Activated CD8-positive, alpha-beta memory T cell treated with anti-CD3 and anti-CD28 coated beads, Interleukin-2, amount 50 U/mL, for 24 hours (primary cell): ENCODE results near the gene CCDC85C.

Experiments used
- DNase-seq: peaks from one replicate; pipeline ENCODE4 v3.0.0-alpha.2; 2020; ENCODE audit errors: extremely low read depth

The CCDC85C gene

DNA sequence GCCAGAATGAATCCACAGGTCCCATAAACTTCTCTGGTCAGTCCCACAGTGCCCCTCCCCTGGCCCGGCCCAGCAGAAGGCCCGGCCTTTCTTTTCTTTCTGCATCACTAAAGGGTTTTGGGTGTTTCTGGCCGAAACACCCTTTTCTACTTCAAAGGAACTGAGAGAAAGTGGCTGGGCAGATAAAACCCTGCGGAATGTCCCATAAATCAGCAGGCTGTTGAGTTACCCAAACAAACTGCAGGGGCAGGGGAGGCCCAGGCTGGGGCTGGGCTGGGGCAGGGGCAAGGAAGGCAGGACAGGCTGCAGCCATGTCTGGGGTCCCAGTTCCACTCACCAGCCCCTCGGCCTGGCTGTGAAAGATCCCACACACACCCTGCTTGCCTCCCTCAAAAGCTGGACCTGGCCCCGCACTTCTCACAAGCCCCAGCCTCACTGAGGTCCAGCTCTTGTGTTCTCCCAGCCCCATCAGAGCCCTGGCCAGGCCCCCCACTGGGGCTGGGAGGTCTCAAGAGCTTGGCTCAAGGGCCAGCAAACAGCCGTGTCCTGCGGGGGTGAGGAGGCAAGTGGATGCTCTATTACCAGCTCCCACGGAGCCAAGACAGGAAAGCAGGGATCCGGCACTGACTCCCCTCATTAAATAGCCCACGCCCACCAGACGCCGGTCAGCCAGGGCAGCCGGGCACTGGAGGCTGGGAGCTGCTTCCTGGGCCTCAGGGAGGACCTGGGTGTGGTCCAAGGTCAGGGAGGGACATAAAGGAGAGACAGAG is 80.9 kb downstream of the CCDC85C start:
- no peak for DNase-seq

DNA sequence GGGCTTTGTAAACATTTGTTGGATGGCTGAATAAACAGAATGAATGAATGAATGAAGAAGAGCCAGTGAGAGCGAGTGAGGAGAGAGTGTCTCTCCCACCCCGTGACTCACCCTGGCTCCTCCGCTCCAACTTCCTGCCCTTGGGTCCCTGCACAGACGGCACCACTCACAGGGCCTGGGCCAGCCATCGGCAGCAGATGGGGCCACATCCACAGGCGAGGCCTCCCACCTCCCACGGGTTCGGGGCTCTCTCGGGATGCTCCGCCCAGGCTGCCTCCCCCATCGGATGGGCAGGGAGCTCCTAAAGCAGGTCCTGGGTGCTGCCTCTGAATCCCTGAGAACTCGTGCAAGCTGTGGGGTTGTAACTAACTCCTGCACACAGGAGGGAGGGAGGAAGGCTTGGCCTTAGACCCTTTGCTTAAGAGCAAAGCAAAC is 81.5 kb downstream of the CCDC85C start:
- no peak for DNase-seq

DNA sequence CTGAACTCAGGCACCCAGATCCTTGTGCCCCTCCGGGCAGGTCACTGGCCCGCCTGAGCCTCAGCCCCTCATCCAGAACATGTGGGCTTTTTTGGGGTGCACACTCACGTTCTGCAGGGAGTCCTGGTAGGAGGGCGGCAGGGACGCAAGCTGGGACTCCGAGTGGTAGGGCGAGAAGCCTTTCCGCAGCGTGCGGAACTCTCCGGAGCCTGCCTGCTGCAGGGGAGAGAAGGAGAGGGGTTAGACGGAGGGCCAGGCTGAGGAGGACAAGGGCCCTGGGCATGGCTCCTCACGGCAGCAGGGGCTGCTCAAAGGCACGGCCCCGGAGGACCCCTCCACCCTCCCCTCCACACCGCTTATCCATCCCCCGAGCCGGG is 82.0 kb downstream of the CCDC85C start:
- DNase-seq = no peak

DNA sequence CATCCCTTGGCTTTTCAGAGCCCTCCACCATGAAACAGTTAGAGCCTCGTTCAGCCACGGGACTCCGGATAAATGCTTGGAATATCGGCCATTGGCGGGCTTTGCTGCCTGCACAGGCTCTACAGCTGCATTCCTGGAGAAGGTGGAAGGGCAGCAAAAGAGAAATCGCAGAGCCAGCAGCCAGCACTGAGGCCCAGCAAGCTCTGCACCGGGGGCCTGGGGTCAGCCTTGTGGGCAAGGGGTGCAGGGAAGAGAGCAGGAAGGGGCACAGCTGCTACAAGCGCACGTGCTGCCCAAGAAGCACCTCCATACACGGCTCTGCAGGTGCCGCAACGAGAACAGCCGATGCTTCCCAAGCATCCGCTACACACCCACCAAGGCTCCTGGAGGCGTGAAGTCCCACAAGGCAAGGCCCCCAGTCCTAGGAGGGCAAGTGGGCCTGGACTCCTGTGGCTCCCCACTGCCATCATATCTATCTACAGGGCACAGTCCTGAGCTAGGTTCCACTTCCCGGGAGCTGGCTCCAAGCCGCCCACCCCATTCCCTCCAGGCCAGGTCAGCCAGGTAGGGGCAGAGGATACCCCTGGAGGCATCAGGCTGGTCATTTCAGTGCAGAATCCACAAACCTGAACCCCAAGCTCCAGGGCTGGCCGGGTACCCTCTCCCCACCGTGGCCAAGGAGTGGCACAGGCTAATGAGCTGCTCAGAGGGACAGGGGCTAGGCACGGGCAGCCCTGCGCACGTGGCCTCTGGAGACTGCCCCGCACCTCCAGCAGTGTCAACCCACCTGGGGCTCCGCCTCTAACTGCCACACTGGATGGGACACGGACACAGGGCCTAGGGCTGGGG is 82.6 kb downstream of the CCDC85C start:
- no peak for DNase-seq

DNA sequence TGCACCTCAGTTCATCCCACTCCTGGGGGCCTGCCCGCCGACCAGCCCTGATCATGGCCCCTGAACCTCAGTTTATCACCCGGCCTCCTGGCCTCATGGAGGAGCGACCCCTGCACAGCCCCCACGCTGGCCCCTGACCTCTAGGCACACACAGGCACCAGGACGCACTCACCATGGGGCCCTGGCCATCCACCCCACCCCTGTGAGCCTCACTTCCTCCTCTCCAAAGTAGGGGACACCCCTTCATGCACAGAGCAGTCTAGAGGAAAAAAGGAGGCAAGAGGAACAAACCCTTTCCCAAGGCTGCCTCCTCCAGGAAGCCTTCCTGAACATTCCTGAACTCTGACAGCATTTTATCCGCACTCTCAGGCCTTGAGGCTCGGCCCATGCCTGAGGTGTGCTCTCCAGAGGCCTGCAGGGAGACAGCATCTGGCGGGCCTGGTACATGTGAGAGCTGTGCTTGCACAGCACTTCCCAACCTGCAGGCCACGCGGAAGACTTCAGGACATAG is 83.4 kb downstream of the CCDC85C start:
- DNase-seq = no peak

DNA sequence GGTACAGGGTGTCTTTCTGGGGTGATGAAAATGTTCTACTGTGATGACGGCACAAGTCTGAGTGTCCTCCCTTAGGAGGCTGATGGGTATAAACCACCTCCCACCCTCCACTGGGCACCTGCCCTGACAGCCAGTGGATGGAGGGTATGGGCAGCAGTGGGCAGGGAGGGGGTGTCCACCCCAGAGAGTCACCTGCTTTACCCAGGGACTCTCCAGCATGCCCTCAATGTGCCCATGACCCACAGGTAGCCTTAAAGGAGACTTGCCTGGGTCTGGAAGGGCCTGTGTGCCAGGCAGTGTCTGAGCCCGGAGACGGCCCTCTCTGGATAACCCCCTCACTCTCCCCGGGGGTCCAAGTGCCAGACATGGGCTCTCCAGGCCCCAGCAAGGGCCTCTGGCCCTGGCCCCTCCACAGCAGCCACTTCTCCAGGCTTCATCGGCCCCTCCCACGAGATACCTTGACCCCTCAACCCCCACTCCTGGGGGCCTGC is 84.0 kb downstream of the CCDC85C start:
- DNase-seq = no peak

DNA sequence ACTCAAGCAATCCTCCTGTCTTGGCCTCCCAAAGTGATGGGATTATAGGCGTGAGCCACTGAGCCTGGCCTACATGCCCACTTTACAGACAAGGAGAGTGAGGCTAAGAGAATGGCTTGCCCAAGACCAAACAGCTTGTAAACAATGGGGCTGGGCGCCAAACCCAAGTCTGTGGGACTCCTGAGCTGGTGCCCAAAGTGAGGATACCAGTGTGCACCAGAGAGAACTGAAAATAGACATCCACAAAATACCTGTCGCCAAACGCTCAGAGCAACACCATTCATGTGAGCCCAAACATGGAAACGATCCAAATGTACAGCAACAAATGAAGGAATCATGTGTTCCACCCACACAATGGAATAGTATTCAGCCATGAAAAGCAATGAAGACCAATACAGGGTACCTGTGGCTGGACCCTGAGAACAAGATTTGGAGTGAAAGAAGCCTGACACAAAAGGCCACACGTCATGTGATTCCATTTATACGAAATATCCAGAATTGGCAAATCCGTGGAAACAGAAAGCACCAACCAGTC is 84.6 kb downstream of the CCDC85C start:
- no peak for DNase-seq

DNA sequence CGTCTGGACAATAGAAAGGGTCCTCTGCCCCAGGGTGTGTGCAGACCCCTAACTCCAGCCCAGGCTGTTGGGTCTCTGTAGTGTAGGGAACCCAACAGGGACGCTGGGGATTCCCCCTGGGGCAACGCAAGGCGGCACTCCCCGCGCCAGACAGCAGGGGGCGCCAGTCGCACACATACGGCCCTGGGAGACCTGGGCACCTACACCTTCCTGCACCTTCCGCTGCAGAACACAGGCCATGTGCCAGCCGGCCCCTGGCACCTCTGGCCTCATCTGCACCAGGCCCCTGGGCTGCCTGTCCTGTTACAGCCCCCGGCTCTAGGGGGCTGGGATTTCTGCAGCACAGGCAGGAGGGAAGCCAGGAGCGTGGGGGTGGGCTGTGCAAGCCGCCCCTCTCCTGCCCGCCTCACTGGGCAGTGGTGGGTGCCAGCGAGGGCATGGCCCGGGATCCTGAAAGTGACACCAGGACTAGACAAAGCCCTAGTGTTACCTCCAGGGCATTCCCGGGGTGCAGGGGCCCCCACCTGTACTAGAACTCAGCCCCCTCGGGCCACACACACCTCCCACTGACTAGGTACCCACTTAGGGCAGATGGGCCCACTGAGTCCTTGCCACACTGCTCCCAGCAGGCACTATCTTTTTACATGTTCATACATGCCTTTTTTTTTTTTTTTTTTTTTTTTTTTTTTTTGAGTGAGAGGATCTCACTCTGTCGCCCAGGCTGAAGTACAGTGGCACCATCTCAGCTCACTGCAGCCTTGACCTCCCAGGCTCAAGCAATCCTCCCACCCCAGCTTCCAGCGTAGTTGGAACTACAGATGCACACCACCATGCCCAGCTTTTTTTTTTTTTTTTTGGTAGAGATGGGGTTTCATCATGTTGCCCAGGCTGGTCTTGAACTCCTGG is 85.3 kb downstream of the CCDC85C start:
- peak; percentile 49 for DNase-seq

DNA sequence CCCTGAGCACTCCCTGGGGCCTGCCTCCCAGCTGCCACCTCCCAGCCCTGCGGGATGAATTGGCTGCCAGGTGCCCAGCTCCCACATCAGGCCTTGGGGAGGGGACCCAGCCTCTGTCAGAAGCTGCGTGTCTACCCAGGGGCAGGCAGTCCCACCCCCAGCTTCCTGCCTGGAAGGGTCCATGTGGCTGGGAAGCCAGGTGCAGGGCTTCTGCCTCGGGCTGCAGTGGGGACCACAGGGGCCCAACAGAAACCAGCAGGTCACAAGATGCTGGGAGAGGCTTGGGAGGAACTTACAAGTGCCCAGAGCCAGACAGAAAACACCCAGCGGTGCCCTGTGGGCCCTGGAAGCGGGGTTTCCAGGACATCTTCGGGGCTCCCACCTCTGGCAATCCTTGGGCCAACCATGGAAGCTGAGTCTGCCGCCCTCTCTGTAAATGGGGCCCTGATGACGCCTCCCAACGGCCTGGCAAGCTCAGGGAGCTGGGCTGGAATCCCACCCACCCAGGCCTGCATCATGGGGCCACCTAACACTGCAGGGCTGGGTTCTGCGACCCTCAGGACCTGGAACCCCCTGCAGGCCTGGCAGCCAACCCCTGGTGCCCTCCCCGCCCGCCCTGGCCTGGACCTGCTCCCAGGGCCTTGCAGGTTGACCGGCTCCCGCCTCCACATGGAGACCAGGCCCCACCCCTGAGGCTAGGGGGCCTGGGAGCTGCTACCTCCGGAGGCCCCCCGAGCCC is 86.2 kb downstream of the CCDC85C start:
- DNase-seq = no peak

DNA sequence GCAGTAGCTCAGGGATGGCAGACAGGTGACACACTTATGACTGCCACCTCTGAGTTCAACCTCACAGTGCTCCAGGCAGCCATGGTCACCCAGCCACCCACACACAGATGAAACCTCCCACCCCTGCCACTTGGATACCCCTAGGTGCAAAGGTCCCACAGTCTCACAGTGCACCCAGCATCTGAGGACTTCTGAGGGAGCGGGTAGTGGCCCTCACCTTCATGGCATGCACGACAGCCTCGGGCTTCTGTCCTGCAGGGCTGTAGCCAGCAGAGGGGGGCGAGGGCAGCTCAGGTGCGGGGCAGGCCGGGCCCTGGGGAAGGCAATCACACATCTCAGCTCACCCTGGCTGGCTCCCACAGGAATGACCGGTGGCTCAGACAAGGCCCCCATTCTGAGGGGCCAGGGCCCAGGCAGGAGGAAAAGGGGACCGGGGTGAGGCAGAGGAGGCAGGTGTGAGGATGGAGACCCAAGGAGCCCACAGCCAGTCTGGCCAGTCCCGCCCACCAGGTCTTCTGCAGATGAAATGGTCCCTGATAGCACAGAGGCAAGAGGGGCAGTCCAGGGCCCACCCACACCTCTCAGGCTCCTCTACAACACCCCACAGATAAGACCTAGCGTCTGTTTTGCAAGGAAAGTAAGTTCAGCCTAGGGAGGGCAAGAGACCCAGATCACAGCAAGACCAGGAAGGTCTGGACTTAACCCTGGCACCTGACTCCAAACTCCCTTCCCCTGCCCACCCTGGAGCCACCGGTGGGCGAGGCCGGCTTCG is 87.0 kb downstream of the CCDC85C start:
- no peak for DNase-seq

DNA sequence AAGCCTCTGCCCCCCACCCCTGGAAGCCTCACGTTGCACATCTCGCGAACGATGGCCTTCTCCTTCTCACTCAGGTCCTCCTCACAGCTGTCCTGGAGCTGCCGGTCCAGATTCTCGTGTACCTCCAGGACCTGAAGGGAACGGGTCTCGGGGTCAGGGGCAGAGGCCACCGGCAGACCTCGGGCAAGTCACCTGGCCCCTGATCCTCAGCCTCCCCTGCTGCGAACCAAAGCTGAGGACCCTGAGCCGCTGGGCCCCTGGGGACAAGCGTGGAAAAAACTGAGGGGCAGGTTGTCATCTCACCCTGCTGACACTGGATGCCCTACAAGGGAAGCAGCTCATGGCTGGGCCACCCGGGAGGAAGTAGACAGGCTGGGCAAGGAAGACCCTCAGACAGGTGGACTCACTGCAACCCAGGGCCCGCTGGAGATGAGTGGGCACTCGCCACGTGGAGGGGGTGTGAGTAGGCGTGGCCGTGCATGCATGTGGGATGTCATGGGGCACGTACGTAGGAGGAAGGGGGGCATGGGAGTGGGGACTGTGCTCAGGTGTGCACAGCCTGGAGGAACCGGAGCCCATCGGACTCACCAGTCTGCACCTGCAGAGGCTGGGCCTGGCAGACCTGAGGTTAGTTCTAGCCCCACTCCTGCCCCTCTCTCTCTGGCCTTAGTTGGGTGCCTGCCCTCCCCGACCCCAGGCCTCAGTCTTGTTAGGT is 87.7 kb downstream of the CCDC85C start:
- no peak for DNase-seq

DNA sequence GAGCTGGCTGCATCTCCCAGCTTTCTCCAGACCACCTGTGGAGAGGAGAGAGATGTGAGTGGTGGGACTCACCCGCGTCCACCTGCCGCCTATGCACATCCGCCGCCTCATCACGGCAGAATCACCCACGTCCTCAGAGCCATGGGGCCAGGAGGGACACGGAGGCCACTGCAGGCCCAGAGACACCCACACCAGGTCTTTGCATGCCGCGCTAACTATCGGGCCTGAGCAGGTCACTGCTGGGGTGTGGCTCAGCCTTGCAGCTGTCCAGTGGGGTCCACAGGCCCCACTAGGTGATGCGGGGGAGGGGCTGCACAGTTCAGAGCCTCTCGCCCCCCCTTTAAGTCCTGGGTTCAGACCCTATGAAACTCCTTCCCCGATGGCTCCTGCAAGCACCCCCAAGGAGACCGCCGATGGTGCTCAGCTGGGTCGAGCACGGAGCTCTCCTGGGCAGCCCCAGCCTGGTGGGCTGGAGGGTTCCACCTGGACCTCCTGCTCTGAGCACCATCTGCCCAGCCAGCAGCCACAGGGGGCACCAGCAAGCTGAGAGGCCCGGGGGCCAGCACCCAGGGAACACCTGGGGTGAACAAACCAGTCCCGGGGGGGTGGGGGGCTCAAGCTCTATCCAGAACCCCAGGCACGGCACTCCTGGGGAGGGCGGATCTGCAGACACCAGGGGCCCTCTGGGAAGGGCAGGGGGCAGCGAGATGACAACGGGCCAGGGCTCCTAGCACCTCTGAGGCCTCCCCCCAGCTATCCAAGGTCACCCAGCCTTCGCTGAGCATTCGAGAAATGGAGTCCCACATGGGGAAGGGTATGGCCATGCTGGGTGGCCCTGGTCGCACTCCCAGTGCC is 88.5 kb downstream of the CCDC85C start:
- DNase-seq = no peak

DNA sequence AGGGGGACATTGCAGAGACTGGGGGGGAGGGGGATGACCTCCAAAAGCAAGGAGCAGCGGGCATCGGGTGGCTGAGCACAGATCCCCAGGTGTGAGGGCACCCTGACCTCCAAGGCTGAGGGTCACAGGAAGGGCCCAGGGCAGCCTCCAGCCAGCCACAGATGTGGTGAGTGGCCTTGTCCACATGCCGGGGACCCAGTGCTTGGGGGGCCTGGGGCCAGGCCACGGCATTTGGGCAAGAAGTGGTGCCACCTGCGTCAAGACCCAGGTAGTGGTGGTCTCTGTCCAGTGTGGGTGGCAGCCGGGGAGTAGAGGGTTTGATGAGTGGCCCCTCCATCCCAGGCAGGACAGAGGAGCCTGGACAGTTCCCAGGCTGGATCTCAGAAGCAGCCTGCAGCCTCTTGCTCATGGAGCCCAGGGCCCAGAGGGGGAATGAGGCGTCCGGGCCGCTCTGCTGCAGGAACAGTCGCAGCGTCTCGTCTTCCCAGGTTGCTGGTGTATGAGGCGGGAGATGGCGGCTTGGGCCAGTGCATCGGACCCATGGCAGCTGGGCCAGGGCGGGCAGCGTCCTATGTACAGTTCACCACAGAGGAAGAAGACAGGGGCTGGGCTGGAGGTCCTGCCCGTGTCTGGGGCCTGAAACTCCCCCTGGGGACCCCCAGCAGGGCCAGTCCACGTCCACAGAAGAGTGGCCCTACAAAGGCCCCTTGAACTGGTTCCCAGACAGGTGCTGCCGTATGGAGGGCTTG is 89.3 kb downstream of the CCDC85C start:
- DNase-seq = no peak

DNA sequence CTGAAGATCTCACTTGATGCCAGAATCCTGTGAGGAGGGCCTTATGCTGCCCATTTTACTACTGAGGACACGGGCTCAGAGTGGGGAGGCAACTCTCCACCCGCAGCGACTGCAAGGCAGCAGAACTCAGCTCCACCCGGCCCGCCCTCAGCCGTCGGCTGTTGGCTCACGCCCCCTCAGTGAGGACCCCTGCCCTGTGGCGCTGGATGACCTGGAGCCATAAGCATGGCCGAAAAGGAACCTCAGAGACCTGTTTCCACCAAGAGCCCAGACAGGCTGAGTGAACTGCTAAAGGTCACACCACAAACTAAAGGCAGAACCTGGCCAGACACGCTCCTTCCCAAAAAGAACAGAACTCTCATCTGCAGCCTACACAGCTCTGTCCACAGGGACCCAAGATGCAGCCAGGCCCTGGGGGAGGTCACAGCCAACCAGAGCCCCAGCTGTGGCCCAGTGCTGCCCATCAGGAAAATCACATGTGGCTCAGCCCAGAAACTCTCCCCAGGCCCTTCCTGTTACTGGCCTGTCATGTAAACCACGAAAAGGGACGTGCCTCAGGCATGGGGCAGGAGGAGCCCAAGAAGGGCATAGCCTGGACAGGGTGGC is 90.0 kb downstream of the CCDC85C start:
- DNase-seq = no peak

DNA sequence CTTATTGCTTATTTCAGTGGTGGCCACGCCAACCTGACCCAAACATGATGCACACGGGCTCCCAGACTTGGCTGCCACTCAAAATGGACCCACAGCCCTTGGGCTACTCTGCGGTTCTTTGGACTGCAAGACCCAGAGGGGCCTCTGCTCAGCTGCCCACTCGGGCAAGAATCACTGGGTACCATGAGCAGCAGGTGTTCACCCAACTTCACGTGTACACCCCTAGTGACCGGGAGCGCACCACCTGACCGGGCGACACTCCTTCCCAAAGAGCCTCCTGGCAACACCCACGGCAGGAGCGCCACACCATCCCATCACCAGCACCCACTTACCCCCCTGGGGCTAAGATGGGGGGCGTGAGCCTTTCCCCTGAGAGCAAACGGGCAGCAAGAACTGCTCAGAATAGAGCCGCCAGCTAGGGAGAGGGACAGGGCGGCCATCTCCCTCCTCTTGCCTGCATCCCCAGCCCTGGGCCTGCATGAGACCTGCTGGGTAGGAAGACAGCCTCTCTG is 90.8 kb downstream of the CCDC85C start:
- DNase-seq = no peak

DNA sequence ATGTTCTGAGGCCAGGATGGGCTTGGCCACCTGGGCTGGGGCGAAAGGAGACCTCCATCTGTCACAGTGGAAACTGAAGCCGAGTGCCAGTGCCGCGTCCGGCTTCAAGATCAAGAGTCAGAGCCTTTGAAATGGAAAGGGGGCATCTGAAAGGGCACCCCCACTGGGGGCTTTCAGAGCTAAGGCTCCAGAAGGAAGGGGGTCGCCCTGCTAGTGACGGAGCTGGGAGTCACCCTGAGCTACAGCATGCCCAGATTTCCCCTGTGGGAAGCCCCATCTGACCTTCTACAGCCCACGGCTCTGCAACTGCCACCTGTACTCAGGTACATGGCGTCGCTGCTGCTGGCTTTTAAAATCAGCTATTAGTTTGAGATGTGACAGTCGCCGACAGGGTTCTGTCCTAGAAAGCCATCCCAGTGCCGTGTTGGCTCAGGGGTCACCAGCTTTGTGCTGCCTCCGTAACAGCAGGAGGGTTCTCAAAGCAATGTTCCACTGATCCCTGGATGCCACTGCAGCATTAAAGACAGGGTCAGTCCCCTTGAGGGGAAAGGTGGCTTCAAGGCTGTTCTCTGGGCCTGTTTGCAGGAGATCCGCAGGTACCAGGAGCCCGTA is 91.3 kb downstream of the CCDC85C start:
- no peak for DNase-seq

DNA sequence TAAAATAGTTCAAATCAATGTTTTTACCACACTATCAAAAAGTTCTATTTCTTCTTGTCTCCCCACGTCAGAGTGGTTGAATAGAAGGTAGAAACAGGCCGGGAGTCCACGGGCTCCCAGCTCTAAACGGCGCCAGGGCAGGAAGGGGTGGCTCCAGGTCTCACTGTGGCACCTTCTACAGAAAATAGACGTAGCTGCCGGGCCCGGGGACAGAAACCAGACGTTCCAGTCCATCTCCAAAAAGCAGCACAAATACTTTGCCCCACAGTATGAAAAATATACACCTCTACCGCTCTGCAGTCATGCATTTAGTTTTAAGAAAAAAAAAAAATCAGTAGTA is 91.9 kb downstream of the CCDC85C start:
- no peak for DNase-seq
